Coronary artery (tissue), 2 donors: ENCODE results near the gene IMPDH1.
A peak's percentile ranks its signal among the peaks of the same experiment; 100 is the strongest.

Experiments used
- DNase-seq: peaks from one replicate; pipeline ENCODE4 v3.0.0-alpha.2; 2017; ENCODE audit warnings: low spot score
- H3K27ac ChIP-seq, 2 donors: fragments of 200-600 bp; sonication (generic); one replicate each; pipeline ENCODE4 v1.5.1; 2016 to 2019
- H3K4me3 ChIP-seq: fragments of 200-600 bp; sonication (generic); 2 replicates; pipeline ENCODE4 v1.5.1; 2016; ENCODE audit warnings: mild to moderate bottlenecking, moderate library complexity
- TF ChIP-seq, protein P1 (sequence below): fragments of 200-600 bp; sonication (generic); IDR thresholded peaks from one replicate; pipeline ENCODE4 v1.5.1; 2019; ENCODE audit warnings: antibody characterized with exemption

IMPDH1 gene

DNA sequence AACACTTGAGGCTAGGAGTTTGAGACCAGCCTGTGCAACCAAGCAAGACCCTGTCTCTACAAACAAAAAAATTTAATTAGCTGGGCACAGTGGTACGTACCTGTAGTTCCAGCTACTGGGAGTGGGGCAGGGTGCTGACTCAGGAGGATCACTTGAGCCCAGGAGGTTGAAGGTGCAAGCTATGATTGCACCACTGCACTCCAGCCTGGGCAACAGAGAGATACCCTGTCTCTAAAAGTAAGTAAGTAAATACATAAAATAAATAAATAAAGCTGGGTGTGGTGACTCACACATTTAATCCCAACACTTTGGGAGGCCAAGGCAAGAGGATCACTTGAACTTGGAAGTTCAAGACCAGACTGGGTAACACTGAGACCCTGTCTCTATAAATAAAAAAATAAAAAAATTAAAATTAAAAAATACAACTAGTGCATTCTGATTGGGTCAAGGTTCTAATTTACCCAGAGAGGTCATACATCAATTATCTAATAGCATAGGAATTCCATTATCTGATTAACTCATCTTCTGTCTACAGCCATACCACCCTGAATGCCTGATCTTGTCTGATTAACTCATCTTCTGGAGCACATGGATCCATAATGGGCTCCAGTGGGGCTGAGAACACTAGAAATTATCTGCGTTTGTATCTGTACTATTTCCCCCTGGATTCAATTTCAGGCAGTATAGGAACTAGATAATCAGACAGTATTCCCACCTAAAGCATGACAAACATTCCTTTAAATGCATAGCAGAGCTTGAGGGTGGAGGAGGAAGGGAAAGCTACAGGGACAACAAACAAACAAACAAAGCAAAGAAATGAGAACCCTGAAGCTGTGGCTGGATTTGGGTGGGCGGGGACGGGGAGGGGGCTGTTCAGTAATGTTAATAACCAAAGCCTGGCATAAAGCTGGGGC lies 24.9 kb upstream of the IMPDH1 start:
- H3K27ac ChIP-seq, result no peak overlapping the region
- H3K4me3 ChIP-seq, result no peak overlapping the region
- TF ChIP-seq, protein P1, sequence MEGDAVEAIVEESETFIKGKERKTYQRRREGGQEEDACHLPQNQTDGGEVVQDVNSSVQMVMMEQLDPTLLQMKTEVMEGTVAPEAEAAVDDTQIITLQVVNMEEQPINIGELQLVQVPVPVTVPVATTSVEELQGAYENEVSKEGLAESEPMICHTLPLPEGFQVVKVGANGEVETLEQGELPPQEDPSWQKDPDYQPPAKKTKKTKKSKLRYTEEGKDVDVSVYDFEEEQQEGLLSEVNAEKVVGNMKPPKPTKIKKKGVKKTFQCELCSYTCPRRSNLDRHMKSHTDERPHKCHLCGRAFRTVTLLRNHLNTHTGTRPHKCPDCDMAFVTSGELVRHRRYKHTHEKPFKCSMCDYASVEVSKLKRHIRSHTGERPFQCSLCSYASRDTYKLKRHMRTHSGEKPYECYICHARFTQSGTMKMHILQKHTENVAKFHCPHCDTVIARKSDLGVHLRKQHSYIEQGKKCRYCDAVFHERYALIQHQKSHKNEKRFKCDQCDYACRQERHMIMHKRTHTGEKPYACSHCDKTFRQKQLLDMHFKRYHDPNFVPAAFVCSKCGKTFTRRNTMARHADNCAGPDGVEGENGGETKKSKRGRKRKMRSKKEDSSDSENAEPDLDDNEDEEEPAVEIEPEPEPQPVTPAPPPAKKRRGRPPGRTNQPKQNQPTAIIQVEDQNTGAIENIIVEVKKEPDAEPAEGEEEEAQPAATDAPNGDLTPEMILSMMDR, result no peak
- DNase-seq, result no peak

DNA sequence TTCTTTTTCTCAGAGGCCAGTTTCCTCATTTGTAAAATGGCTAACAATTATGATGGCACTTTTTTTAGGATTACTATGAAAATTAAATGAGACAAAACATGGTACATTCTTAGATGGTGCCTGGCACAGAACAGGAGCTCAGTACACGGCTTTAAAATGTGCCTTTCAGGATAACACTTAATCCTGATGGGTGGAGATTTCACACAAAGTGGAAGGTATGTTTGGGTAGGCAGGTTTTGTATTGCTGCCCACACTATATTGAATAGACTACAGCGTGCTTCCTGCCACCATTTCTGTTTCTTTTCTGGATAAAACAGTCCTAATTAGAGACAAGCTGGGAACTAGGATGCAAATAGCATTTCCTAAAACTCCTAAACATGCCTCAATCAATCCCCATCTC lies 22.0 kb upstream of the IMPDH1 start:
- Histone ChIP-seq H3K27ac (no peak overlapping the region), H3K4me3 (no peak overlapping the region)
- no peak for DNase-seq
- TF ChIP-seq, protein P1, result no peak

DNA sequence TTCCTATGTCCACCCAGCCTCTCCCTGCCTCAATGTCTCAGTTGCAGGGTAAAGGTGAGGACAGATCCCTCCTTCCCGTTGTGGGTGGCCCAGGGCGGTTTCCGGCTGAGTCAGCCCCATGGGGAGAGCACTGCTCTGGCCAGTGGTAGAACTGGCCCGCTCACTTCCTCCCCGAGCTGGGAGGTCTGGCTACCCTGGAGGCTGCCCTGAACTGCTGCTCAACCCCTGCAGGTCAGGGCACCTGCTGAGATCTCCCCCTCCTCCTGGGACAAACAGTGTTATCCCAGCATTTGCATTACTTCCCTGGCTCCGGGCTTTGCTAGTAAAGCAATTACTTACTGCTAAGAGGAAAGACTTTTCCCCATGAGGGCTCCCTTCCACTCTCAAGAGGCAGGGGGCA lies 21.4 kb upstream of the IMPDH1 start:
- no peak for DNase-seq
- TF ChIP-seq, protein P1, result no peak
- H3K4me3 ChIP-seq, result no peak overlapping the region
- no peak overlapping the region for H3K27ac ChIP-seq

DNA sequence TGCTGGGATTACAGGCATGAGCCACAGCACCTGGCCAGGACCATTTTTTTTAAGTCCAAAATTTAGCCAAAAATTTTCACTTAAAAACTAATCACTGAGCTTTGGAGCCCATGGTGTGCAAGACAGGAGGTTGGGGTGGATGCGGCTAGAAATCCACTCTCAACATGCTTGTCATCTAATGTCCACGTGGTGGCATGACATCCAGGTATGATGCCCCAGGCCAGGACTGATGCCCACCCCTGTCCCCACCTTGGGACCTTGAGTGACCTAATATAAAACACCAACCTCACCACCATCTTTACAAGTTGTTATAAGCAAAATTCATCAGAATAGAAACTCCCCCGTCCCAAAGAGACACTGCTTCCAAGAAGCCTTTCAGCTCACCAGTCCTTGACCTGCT lies 20.4 kb upstream of the IMPDH1 start:
- Histone ChIP-seq H3K27ac (no peak overlapping the region), H3K4me3 (no peak overlapping the region)
- TF ChIP-seq, protein P1, result no peak
- DNase-seq, result no peak

DNA sequence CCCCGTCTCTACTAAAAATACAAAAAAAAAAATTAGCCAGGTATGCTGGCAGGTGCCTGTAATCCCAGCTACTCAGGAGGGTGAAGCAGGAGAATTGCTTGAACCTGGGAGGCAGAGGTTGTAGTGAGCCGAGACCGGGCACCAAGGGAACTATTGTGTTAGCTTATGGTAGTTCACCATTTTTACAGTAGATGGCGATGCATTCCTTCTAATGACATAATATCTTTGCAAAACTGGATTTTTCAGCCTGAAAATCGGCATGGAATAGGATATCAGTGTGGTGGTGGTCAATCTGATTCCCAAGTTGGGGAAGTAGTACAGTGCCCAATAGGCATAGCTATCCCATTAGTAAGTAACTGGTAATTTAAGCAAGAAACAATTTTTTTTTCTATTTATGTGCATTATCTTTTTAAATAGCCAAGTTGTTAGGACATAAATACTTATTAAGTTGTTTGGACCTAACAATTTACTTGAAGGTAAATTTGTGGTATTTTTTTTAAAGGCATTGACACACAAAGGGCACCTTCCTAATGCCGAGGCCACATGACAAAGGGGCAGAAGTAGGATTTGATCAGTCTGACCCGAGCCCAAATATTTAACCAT lies 17.6 kb upstream of the IMPDH1 start:
- TF ChIP-seq, protein P1, result peak; percentile 64
- no peak overlapping the region for H3K4me3 ChIP-seq
- no peak overlapping the region for H3K27ac ChIP-seq
- DNase-seq, result no peak

DNA sequence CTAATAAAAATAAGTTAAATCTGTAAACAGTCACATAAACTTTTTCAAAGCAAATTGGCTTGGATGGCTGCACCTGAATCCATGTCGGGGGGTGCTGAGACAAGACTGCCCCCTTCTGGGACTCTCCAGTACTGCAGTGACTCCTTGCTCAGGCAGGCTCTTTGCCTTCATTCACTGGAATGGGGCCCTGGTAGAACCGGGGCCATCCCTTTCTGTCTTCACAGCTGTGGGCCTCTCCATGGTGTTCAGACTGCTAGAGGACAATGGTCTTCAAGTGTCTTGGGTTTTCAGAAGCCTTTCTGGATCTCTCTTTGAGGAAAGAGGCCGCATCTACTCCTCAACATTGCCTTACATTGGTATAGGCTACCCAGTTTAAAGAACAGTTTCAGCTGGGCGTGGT lies 16.1 kb upstream of the IMPDH1 start:
- Histone ChIP-seq H3K4me3 (no peak overlapping the region), H3K27ac (no peak overlapping the region)
- no peak for DNase-seq
- TF ChIP-seq, protein P1, result peak; percentile 80
